HUES64 (cell line): ENCODE results near the gene SSTR1.
A peak's percentile ranks its signal among the peaks of the same experiment; 100 is the strongest.
"Not testable (repeated sequence)": the region's sequence is repeated elsewhere in the genome, so short reads cannot be mapped to it uniquely, and the experiment has no call there.

Experiments
- H3K27ac ChIP-seq: 2 replicates; pipeline ENCODE4 v1.7.0; 2013; ENCODE audit warnings: low read depth, low read length, inconsistent platforms
- H3K27me3 ChIP-seq: 2 replicates; pipeline ENCODE4 v1.6.1; 2013; ENCODE audit warnings: mild to moderate bottlenecking, low read length; ENCODE audit not compliant: insufficient read depth
- H3K36me3 ChIP-seq: 2 replicates; pipeline ENCODE4 v1.6.1; 2013; ENCODE audit warnings: mild to moderate bottlenecking, low read length; ENCODE audit not compliant: insufficient read depth
- H3K4me1 ChIP-seq: 2 replicates; pipeline ENCODE4 v1.6.1; 2013; ENCODE audit warnings: mild to moderate bottlenecking, low read length, moderate library complexity; ENCODE audit not compliant: insufficient read depth
- H3K4me3 ChIP-seq: 2 replicates; pipeline ENCODE4 v1.5.1; 2013; ENCODE audit warnings: mild to moderate bottlenecking, low read length, moderate library complexity
- H3K9ac ChIP-seq: 2 replicates; pipeline ENCODE4 v1.6.1; 2013; ENCODE audit warnings: mild to moderate bottlenecking, low read depth, low read length
- H3K9me3 ChIP-seq: 2 replicates; pipeline ENCODE4 v1.6.1; 2013; ENCODE audit warnings: low read depth, low read length; ENCODE audit not compliant: insufficient read depth
- WGBS: fragments of 150-250, 120-280 bp; methylation state at CpG from one replicate; pipeline ENCODE4 v1.1.7; 2013; ENCODE audit warnings: missing lambda C conversion rate; 5-methylcytosine and 5-hydroxymethylcytosine counted together

SSTR1 gene

DNA sequence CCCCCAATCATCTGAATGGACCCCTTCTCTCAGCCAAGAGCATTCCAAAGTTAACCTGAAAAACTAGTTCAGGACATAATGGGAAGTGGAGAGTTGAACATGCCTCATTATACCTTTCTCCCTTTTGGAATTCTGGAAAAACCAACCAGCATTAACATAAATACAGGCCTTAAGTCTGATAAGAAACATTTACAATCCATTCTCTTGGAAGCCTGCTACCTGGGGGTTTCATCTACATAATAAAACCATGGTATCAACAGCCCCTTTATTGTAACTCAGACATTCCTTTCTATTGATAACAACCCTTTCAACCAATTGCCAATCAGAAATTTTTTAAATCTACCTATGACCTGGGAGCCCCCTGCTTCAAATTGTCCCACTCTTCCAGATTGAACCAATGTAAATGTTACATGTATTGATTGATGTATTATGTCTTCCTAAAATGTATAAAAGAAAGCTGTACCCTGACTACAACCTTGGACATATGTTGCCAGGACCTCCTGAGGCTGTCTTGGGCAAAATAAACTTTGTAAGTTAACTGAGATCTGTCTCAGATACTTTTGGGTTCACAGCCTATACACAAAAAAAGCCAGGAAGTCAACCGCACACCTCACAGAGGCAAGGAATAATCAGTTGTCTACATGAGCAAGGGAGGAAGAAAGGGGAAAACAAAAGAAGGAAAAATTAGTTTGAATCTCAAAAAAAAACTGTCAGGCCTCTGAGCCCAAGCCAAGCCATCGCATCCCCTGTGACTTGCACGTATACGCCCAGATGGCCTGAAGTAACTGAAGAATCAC lies 17.6 kb upstream of the SSTR1 start:
- H3K9me3 ChIP-seq = no peaks in the 10 kb centered on the region
- peak overlapping the region; percentile 95 for H3K27ac ChIP-seq
- H3K36me3 ChIP-seq = peaks cover 11% of the 10 kb centered on the region
- no peaks in the 10 kb centered on the region; the same call in 1 of the 2 replicates for H3K27me3 ChIP-seq
- peak overlapping the region; percentile 67 for H3K9ac ChIP-seq
- H3K4me3 ChIP-seq = peak overlapping the region; percentile 17
- H3K4me1 ChIP-seq = peaks cover 29% of the 10 kb centered on the region
- 9% methylated on average over 3 of the region's 4 CpGs for WGBS

DNA sequence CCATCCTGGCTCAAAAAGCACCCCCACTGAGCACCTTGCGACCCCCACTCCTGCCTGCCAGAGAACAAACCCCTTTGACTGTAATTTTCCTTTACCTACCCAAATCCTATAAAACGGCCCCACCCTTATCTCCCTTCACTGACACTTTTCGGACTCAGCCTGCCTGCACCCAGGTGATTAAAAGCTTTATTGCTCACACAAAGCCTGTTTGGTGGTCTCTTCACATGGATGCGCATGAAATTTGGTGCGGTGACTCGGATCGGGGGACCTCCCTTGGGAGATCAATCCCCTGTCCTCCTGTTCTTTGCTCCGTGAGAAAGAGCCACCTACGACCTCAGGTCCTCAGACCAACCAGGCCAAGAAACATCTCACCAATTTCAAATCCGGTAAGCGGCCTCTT lies 16.9 kb upstream of the SSTR1 start:
- under 1% methylated on average over 11 of the region's 11 CpGs for WGBS
- Histone ChIP-seq H3K9ac (peak overlapping the region; percentile 97), H3K4me1 (peaks cover 29% of the 10 kb centered on the region), H3K27ac (peak overlapping the region; percentile 96; the same call in 1 of the 2 replicates), H3K36me3 (peaks cover 15% of the 10 kb centered on the region), H3K4me3 (peak overlapping the region; percentile 82)
- H3K9me3 ChIP-seq, H3K27me3 ChIP-seq: not testable (repeated sequence)

DNA sequence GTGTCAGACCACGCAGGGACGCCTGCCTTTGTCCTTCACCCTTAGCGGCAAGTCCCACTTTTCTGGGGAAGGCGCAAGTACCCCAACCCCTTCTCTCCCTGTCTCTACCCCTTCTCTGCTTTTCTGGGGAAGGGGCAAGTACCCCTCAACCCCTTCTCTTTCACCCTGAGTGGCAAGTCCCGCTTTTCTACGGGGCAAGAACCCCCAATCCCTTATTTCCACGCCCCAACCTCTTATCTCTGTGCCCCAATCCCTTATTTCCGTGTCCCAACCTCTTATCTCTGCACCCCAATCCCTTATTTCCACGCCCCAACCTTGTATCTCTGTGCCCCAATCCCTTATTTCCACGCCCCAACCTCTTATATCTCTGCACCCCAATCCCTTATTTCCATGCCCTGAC lies 16.2 kb upstream of the SSTR1 start:
- H3K27ac ChIP-seq = peak overlapping the region; percentile 96
- WGBS = 3% methylated on average over 10 of the region's 10 CpGs
- not testable (repeated sequence) for H3K27me3 ChIP-seq, H3K9me3 ChIP-seq
- peak overlapping the region; percentile 82 for H3K4me3 ChIP-seq
- peaks cover 32% of the 10 kb centered on the region for H3K4me1 ChIP-seq
- H3K36me3 ChIP-seq = peaks cover 18% of the 10 kb centered on the region
- H3K9ac ChIP-seq = peak overlapping the region; percentile 97

DNA sequence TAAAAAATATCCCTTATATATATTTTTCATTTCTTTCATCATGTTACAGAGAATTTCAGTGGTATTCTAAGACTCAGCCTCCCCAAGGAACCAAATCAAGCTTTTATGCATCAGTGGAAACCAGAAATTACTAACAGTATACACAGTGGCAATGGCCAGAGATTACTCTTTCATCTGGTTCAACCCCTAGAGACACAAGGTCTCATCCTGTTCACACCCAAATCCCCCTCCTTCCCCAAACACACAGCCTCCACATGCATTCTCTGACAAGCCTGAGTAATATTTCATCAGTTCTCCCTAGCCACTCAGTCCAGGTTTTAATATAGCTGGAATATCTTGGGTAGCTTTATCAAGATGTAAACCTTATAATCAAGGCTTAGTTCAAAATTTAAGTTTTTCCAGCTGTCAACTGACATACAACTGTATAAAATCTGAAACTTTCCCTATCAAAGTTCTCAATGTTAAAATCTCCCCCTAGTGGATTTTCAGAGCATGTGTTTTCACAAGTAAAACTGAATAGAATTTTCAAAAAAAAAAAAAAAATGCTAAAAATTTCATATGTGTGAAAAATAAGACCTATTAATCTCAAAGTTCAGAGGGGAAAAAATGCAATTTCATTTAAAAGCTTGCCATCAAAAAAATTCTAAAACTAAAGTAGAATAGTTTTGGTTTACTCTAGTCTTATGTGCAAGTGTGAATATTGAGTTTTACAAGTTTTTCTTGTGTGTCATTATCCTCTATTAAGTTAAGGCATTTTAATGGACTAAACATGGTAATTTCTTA lies 10.5 kb upstream of the SSTR1 start:
- H3K27me3 ChIP-seq = no peaks in the 10 kb centered on the region; the same call in 1 of the 2 replicates
- peak overlapping the region; percentile 59; the same call in 1 of the 2 replicates for H3K9ac ChIP-seq
- peak overlapping the region; percentile 82; the same call in 1 of the 2 replicates for H3K27ac ChIP-seq
- no peaks in the 10 kb centered on the region for H3K9me3 ChIP-seq
- H3K36me3 ChIP-seq = peaks cover 64% of the 10 kb centered on the region
- peaks cover 28% of the 10 kb centered on the region for H3K4me1 ChIP-seq
- H3K4me3 ChIP-seq = peak overlapping the region; percentile 38; the same call in 1 of the 2 replicates

DNA sequence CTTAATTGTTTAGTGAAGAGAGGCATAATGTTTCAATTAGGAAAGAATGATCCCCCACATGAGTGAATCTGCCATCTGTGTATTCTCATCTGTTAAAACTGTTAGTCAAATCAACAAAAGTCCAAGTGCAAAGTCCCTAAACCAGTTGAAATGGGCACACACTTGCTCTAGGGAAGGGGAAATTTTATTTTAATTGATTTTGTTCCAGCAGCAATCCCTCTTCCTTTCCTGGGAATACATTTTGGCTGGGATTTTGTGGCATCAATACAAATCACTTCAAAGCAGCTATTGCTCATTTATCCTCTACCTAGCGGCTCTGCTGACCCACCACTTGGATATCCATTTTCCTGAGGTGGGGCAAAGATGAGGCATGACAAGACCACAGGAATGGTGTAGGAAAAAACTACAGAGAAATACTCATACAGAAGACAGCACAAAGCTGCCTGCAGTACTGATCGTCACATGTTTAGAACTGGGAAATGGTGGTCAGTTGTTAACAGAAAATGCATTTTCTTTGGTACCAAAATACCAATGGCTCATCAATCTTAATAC lies 9.8 kb upstream of the SSTR1 start:
- no peaks in the 10 kb centered on the region for H3K9me3 ChIP-seq
- WGBS = 92% methylated on average over 2 of the region's 2 CpGs
- peaks cover 28% of the 10 kb centered on the region for H3K4me1 ChIP-seq
- H3K27me3 ChIP-seq = no peaks in the 10 kb centered on the region; the same call in 1 of the 2 replicates
- peaks cover 64% of the 10 kb centered on the region for H3K36me3 ChIP-seq
- no peak overlapping the region for H3K9ac ChIP-seq
- H3K27ac ChIP-seq = peak overlapping the region; percentile 61; the same call in 1 of the 2 replicates
- H3K4me3 ChIP-seq = no peak overlapping the region

DNA sequence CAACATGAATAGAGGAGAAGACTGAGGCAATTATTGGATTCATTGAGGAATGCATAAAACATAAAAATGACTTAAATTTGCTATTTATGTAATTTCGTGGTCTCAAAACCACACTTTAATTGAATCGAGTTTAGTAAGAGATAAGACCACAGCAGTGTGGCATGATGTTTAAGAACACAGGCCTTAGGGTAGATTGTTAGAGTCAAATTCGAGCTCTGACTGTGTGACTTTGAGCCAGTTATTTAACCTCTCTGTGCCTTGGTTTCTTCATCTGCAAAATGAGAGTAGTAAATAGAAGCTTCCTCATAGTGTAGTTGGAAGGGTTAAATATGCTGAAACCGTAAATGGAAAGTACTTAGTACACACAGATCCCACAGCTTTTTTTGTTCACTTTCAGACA lies 9.3 kb upstream of the SSTR1 start:
- Histone ChIP-seq H3K27ac (peak overlapping the region; percentile 63; the same call in 1 of the 2 replicates), H3K4me1 (peaks cover 28% of the 10 kb centered on the region), H3K27me3 (no peaks in the 10 kb centered on the region), H3K36me3 (peaks cover 60% of the 10 kb centered on the region), H3K9me3 (no peaks in the 10 kb centered on the region), H3K9ac (no peak overlapping the region), H3K4me3 (no peak overlapping the region)
- WGBS = 92% methylated on average over 4 of the region's 4 CpGs

DNA sequence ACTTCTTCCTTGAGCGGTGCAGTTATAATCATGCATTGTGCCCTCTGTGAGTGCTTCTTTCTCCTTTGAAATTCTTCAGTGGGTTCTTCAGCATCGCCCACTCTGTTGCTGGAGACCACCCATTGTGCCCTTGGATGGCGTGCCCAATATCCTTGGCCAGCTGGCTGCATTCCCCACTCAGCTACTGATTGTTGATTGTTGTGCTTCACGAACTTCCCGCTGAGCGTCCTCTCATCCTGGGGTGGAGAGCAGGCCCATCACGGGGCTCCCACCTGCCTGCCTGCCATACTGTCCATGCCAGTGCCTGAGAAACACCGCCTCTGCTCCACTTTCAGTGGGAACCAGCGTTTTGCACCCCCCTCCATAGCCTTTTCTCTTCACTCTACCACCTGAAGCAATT lies 8.6 kb upstream of the SSTR1 start:
- WGBS = 78% methylated on average over 9 of the region's 9 CpGs
- Histone ChIP-seq H3K4me3 (no peak overlapping the region), H3K4me1 (peaks cover 28% of the 10 kb centered on the region), H3K27ac (peak overlapping the region; percentile 63; the same call in 1 of the 2 replicates), H3K9ac (no peak overlapping the region), H3K9me3 (no peaks in the 10 kb centered on the region), H3K36me3 (peaks cover 58% of the 10 kb centered on the region), H3K27me3 (no peaks in the 10 kb centered on the region)

DNA sequence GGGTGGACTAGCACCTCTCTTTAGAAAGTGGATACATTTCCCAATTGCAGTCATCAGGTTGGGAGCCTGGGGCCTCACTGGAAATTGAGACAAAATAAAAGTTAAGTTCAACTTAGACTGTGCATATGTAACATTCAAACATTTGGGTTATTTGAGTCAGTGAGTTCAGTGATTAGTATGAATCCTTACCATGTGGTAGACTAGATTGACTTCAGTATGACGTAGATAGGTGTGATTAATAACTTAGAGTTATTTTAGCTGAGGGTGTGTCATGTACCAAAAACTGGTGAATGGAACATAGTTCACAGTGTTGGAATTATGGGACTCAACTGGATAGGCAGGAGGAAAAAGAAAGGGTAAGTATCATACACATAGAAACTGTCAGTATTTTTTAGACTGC lies 8.0 kb upstream of the SSTR1 start:
- H3K4me1 ChIP-seq = peaks cover 28% of the 10 kb centered on the region
- 95% methylated on average over 1 of the region's 1 CpG for WGBS
- peak overlapping the region; percentile 63; the same call in 1 of the 2 replicates for H3K27ac ChIP-seq
- no peaks in the 10 kb centered on the region for H3K9me3 ChIP-seq
- H3K4me3 ChIP-seq = no peak overlapping the region
- H3K9ac ChIP-seq = no peak overlapping the region
- peaks cover 53% of the 10 kb centered on the region for H3K36me3 ChIP-seq
- peaks cover 3% of the 10 kb centered on the region for H3K27me3 ChIP-seq

DNA sequence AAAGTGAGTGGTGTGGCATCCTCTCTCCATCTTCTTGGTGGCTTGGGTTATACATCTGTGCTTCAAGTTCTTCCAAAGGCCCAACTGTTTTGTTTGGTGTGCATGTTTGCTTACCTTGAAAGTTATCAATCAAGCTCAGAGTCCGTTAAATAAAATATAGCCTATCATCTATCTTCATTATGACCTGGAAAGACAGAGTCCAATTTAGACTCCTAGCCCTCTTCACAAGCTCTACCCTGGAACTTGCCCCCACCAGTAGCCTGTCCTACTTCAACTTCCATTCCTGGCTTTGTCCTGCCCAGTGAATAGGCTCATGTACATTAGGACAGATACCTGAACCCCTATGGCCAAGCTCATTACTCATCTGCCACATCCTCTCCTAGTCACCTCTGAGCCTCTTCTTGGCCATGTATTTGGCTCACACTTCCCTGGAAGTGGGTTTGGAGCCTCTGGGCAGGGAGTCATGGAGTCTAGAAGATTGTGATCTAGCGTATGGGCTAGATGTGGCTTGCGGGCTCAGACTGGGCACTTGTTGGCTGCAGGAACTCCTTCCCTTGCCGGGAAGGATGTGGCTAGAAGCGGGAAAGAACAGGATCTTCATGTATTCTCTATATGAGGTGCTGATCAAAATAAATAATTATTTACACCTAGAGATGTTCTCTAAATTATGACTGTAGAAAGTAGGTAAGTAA lies 6.4 kb upstream of the SSTR1 start:
- no peak overlapping the region for H3K4me3 ChIP-seq
- peaks cover 5% of the 10 kb centered on the region for H3K9me3 ChIP-seq
- peaks cover 47% of the 10 kb centered on the region for H3K36me3 ChIP-seq
- peaks cover 26% of the 10 kb centered on the region for H3K4me1 ChIP-seq
- H3K27me3 ChIP-seq = peaks cover 17% of the 10 kb centered on the region
- H3K27ac ChIP-seq = peak overlapping the region; percentile 1; the same call in 1 of the 2 replicates
- no peak overlapping the region for H3K9ac ChIP-seq
- WGBS = 86% methylated on average over 5 of the region's 5 CpGs

DNA sequence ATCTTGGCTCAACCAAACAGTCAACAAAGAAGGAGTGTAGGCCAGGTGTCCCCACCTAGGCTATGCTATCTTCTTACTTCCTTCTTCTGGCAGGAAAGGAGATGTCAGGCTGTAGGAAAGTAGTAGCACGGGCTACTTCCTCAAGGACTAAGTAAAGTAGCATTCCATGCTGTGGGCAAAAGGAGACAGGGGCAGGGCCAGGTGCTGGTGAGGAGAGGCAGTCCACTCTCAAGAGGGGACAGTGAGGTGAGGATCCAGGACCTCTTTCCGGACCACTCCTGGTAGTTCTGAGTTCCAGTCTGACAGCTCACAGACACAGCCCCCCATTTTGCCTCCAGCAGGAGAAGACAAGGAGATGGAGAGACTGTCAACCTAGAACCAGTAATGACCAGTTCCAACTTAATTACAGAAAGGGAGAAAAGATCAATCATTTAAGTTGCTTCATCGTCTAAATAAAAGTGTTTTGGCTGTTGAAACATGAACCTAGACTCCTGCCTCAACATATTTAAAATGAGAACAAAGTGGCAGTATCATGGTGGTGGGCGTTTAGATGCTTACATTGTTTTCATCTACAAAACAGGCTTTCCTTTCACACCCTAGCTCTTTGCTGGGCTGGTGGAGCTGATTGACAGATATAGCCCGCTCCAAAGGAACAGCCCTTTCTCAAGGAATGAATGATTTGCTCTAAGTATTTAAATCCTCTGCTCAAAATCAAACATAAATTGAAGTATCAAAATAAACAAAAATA lies 5.1 kb upstream of the SSTR1 start:
- Histone ChIP-seq H3K27ac (peak overlapping the region; percentile 25; the same call in 1 of the 2 replicates), H3K4me3 (no peak overlapping the region), H3K9me3 (peaks cover 9% of the 10 kb centered on the region), H3K27me3 (peaks cover 30% of the 10 kb centered on the region), H3K4me1 (peaks cover 14% of the 10 kb centered on the region), H3K36me3 (peaks cover 35% of the 10 kb centered on the region), H3K9ac (no peak overlapping the region)
- WGBS = 27% methylated on average over 3 of the region's 5 CpGs
